Measurements from ENCODE around the gene IP6K3.

IP6K3 gene

GRCh38 chr6:33742837-33743236, 3.9 kb downstream of the IP6K3 start:
- Histone ChIP-seq H3K4me1 (ENCODE audit: control insufficient read depth, insufficient read depth, low read length) (peaks cover 41% of the 10 kb centered on the region), H3K27me3 (ENCODE audit: control insufficient read depth, insufficient read depth, low read length) (no peaks in the 10 kb centered on the region), H3K4me3 (ENCODE audit: low read length) (no peak overlapping the region), H3K9me3 (ENCODE audit: control insufficient read depth, low read length) (no peaks in the 10 kb centered on the region), H3K9ac (ENCODE audit: low read length) (no peak overlapping the region), H3K36me3 (ENCODE audit: control insufficient read depth, insufficient read depth, low read length) (no peaks in the 10 kb centered on the region)

- Histone ChIP-seq H3K36me3 (ENCODE audit: control insufficient read depth, insufficient read depth, low read length) (no peaks in the 10 kb centered on the region), H3K27me3 (ENCODE audit: control insufficient read depth, insufficient read depth, low read length) (no peaks in the 10 kb centered on the region), H3K4me1 (ENCODE audit: control insufficient read depth, insufficient read depth, low read length) (peaks cover 41% of the 10 kb centered on the region), H3K9me3 (ENCODE audit: control insufficient read depth, low read length) (no peaks in the 10 kb centered on the region), H3K4me3 (ENCODE audit: low read length) (no peak overlapping the region), H3K9ac (ENCODE audit: low read length) (no peak overlapping the region)
Measured at GRCh38 chr6:33742092-33742491, 4.6 kb downstream of the IP6K3 start.

GRCh38 chr6:33740794-33741193, 5.9 kb downstream of the IP6K3 start:
- H3K4me1 ChIP-seq (ENCODE audit: control insufficient read depth, insufficient read depth, low read length): peaks cover 37% of the 10 kb centered on the region
- H3K9ac ChIP-seq (ENCODE audit: low read length): no peak overlapping the region
- H3K36me3 ChIP-seq (ENCODE audit: control insufficient read depth, insufficient read depth, low read length): no peaks in the 10 kb centered on the region
- no peak overlapping the region for H3K4me3 ChIP-seq (ENCODE audit: low read length)
- no peaks in the 10 kb centered on the region for H3K27me3 ChIP-seq (ENCODE audit: control insufficient read depth, insufficient read depth, low read length)
- H3K9me3 ChIP-seq (ENCODE audit: control insufficient read depth, low read length): no peaks in the 10 kb centered on the region

- no peaks in the 10 kb centered on the region for H3K9me3 ChIP-seq (ENCODE audit: control insufficient read depth, low read length)
- H3K4me1 ChIP-seq (ENCODE audit: control insufficient read depth, insufficient read depth, low read length): peaks cover 37% of the 10 kb centered on the region
- no peak overlapping the region for H3K4me3 ChIP-seq (ENCODE audit: low read length)
- H3K9ac ChIP-seq (ENCODE audit: low read length): no peak overlapping the region
- H3K36me3 ChIP-seq (ENCODE audit: control insufficient read depth, insufficient read depth, low read length): no peaks in the 10 kb centered on the region
- H3K27me3 ChIP-seq (ENCODE audit: control insufficient read depth, insufficient read depth, low read length): no peaks in the 10 kb centered on the region
Measured at GRCh38 chr6:33740204-33740608, 6.5 kb downstream of the IP6K3 start.

- Histone ChIP-seq H3K9ac (ENCODE audit: low read length) (no peak overlapping the region), H3K9me3 (ENCODE audit: control insufficient read depth, low read length) (no peaks in the 10 kb centered on the region), H3K4me1 (ENCODE audit: control insufficient read depth, insufficient read depth, low read length) (peaks cover 36% of the 10 kb centered on the region), H3K27me3 (ENCODE audit: control insufficient read depth, insufficient read depth, low read length) (no peaks in the 10 kb centered on the region), H3K36me3 (ENCODE audit: control insufficient read depth, insufficient read depth, low read length) (no peaks in the 10 kb centered on the region), H3K4me3 (ENCODE audit: low read length) (no peak overlapping the region)
Measured at GRCh38 chr6:33739571-33739970, 7.1 kb downstream of the IP6K3 start.

GRCh38 chr6:33738879-33739278, 7.8 kb downstream of the IP6K3 start:
- no peaks in the 10 kb centered on the region for H3K9me3 ChIP-seq (ENCODE audit: control insufficient read depth, low read length)
- H3K27me3 ChIP-seq (ENCODE audit: control insufficient read depth, insufficient read depth, low read length): no peaks in the 10 kb centered on the region
- H3K4me3 ChIP-seq (ENCODE audit: low read length): no peak overlapping the region
- H3K9ac ChIP-seq (ENCODE audit: low read length): no peak overlapping the region
- peaks cover 29% of the 10 kb centered on the region for H3K4me1 ChIP-seq (ENCODE audit: control insufficient read depth, insufficient read depth, low read length)
- H3K36me3 ChIP-seq (ENCODE audit: control insufficient read depth, insufficient read depth, low read length): no peaks in the 10 kb centered on the region

GRCh38 chr6:33738153-33738552, 8.6 kb downstream of the IP6K3 start:
- Histone ChIP-seq H3K9ac (ENCODE audit: low read length) (no peak overlapping the region), H3K4me1 (ENCODE audit: control insufficient read depth, insufficient read depth, low read length) (peaks cover 25% of the 10 kb centered on the region), H3K27me3 (ENCODE audit: control insufficient read depth, insufficient read depth, low read length) (no peaks in the 10 kb centered on the region), H3K36me3 (ENCODE audit: control insufficient read depth, insufficient read depth, low read length) (no peaks in the 10 kb centered on the region), H3K9me3 (ENCODE audit: control insufficient read depth, low read length) (no peaks in the 10 kb centered on the region), H3K4me3 (ENCODE audit: low read length) (no peak overlapping the region)

- Histone ChIP-seq H3K36me3 (ENCODE audit: control insufficient read depth, insufficient read depth, low read length) (no peaks in the 10 kb centered on the region), H3K9ac (ENCODE audit: low read length) (no peak overlapping the region), H3K9me3 (ENCODE audit: control insufficient read depth, low read length) (no peaks in the 10 kb centered on the region), H3K4me1 (ENCODE audit: control insufficient read depth, insufficient read depth, low read length) (peaks cover 24% of the 10 kb centered on the region), H3K27me3 (ENCODE audit: control insufficient read depth, insufficient read depth, low read length) (no peaks in the 10 kb centered on the region), H3K4me3 (ENCODE audit: low read length) (no peak overlapping the region)
Measured at GRCh38 chr6:33737267-33738026, 9.3 kb downstream of the IP6K3 start.

GRCh38 chr6:33735216-33735615, 11.5 kb downstream of the IP6K3 start:
- peaks cover 6% of the 10 kb centered on the region for H3K4me1 ChIP-seq (ENCODE audit: control insufficient read depth, insufficient read depth, low read length)
- H3K4me3 ChIP-seq (ENCODE audit: low read length): no peak overlapping the region

GRCh38 chr6:33733709-33734007, 13.0 kb downstream of the IP6K3 start:
- no peak overlapping the region for H3K9ac ChIP-seq (ENCODE audit: low read length)
- no peak overlapping the region for H3K4me3 ChIP-seq (ENCODE audit: low read length)
- H3K27me3 ChIP-seq (ENCODE audit: control insufficient read depth, insufficient read depth, low read length): no peaks in the 10 kb centered on the region
- no peaks in the 10 kb centered on the region for H3K4me1 ChIP-seq (ENCODE audit: control insufficient read depth, insufficient read depth, low read length)
- H3K36me3 ChIP-seq (ENCODE audit: control insufficient read depth, insufficient read depth, low read length): no peaks in the 10 kb centered on the region
- H3K9me3 ChIP-seq (ENCODE audit: control insufficient read depth, low read length): no peaks in the 10 kb centered on the region

More at GRCh38 chr6:33735216-33735615, 11.5 kb downstream of the IP6K3 start:
- no peaks in the 10 kb centered on the region for H3K36me3 ChIP-seq (ENCODE audit: control insufficient read depth, insufficient read depth, low read length)
- no peaks in the 10 kb centered on the region for H3K27me3 ChIP-seq (ENCODE audit: control insufficient read depth, insufficient read depth, low read length)
- H3K9me3 ChIP-seq (ENCODE audit: control insufficient read depth, low read length): no peaks in the 10 kb centered on the region
- H3K9ac ChIP-seq (ENCODE audit: low read length): no peak overlapping the region

GRCh38 chr6:33732817-33733708, 13.6 kb downstream of the IP6K3 start:
- no peaks in the 10 kb centered on the region for H3K27me3 ChIP-seq (ENCODE audit: control insufficient read depth, insufficient read depth, low read length)
- no peaks in the 10 kb centered on the region for H3K36me3 ChIP-seq (ENCODE audit: control insufficient read depth, insufficient read depth, low read length)
- H3K4me3 ChIP-seq (ENCODE audit: low read length): no peak overlapping the region
- no peaks in the 10 kb centered on the region for H3K9me3 ChIP-seq (ENCODE audit: control insufficient read depth, low read length)
- no peak overlapping the region for H3K9ac ChIP-seq (ENCODE audit: low read length)
- no peaks in the 10 kb centered on the region for H3K4me1 ChIP-seq (ENCODE audit: control insufficient read depth, insufficient read depth, low read length)

GRCh38 chr6:33732385-33732784, 14.3 kb downstream of the IP6K3 start:
- Histone ChIP-seq H3K36me3 (ENCODE audit: control insufficient read depth, insufficient read depth, low read length) (no peaks in the 10 kb centered on the region), H3K9me3 (ENCODE audit: control insufficient read depth, low read length) (no peaks in the 10 kb centered on the region), H3K4me1 (ENCODE audit: control insufficient read depth, insufficient read depth, low read length) (no peaks in the 10 kb centered on the region), H3K9ac (ENCODE audit: low read length) (no peak overlapping the region), H3K4me3 (ENCODE audit: low read length) (no peak overlapping the region), H3K27me3 (ENCODE audit: control insufficient read depth, insufficient read depth, low read length) (no peaks in the 10 kb centered on the region)

All from mucosa of stomach (tissue), 1 donor.